SK-N-SH (cell line): ENCODE data around the gene FAM181A.

Experiments used
- FOSL2 ChIP-seq: IDR thresholded peaks from 2 replicates; pipeline ENCODE4 v1.4.0; 2012; ENCODE audit warnings: low read depth, mild to moderate bottlenecking, moderate library complexity, borderline replicate concordance
- POLR2AphosphoS5 ChIP-seq: IDR thresholded peaks from 2 replicates; pipeline ENCODE4 v1.6.1; 2012; ENCODE audit warnings: low read depth, low read length
- SIN3A ChIP-seq: IDR thresholded peaks from 2 replicates; pipeline ENCODE4 v1.6.1; 2012; ENCODE audit warnings: low read depth, mild to moderate bottlenecking, low read length, moderate library complexity, borderline replicate concordance
- SMC3 ChIP-seq: IDR thresholded peaks from 2 replicates; pipeline ENCODE4 v1.6.1; 2012; ENCODE audit warnings: low read depth, low read length, improper control_type of control experiment
- TCF12 ChIP-seq: IDR thresholded peaks from 2 replicates; pipeline ENCODE4 v1.4.0; 2012
- YY1 ChIP-seq: IDR thresholded peaks from 2 replicates; pipeline ENCODE4 v1.4.0; 2012; ENCODE audit warnings: low read depth, mild to moderate bottlenecking
- TF ChIP-seq, protein P1 (sequence below): fragments of 200-600 bp; sonication (generic); IDR thresholded peaks from 2 replicates; pipeline ENCODE4 v1.6.1; 2017; ENCODE audit warnings: antibody characterized with exemption, mild to moderate bottlenecking, moderate library complexity
- TF ChIP-seq, protein P2 (sequence below): IDR thresholded peaks from 2 replicates; pipeline ENCODE4; 2012
- TF ChIP-seq, protein P3 (sequence below): IDR thresholded peaks from 2 replicates; pipeline ENCODE4 v1.6.1; 2012; ENCODE audit warnings: mild to moderate bottlenecking, low read depth, low read length, moderate library complexity

DNA sequence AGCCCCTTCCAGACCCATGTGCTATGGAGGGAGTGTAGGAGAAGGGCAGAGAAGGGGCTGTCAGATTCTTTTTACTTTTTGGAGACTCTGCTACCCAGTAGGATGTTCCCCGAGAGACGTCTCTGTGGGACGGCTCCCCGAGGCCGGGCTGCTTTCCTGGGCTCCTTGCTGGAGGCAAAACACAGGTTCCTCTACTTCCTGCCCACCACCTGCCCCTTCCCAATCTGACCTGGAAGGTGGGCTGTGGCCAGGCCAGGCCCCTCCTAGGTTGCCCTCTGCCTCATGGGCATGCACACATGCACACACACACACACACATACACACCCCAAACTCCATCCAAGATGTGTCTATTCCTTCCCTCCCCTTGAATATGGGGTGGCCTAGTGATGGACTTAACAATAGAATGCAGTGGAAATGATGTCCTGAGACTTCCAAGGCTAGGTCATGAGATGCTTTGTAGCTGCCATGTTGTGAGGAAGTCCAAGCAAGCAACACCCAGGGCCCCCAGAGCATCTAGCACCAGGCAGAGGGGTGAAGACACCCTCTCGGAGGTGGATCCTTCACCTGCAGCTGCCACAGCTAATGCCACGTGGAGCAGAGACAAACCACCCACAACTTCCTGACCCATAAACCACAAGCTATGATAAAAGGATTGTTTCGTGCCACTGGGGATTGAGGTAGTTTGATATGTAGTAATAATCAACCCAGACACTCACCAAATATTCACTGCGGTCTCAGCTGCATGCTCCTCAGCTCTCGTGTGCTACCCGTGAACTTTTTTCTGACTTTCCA lies 50.8 kb downstream of the FAM181A start:
- TF ChIP-seq, protein P1, sequence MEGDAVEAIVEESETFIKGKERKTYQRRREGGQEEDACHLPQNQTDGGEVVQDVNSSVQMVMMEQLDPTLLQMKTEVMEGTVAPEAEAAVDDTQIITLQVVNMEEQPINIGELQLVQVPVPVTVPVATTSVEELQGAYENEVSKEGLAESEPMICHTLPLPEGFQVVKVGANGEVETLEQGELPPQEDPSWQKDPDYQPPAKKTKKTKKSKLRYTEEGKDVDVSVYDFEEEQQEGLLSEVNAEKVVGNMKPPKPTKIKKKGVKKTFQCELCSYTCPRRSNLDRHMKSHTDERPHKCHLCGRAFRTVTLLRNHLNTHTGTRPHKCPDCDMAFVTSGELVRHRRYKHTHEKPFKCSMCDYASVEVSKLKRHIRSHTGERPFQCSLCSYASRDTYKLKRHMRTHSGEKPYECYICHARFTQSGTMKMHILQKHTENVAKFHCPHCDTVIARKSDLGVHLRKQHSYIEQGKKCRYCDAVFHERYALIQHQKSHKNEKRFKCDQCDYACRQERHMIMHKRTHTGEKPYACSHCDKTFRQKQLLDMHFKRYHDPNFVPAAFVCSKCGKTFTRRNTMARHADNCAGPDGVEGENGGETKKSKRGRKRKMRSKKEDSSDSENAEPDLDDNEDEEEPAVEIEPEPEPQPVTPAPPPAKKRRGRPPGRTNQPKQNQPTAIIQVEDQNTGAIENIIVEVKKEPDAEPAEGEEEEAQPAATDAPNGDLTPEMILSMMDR = no peak
- TF ChIP-seq, protein P2, sequence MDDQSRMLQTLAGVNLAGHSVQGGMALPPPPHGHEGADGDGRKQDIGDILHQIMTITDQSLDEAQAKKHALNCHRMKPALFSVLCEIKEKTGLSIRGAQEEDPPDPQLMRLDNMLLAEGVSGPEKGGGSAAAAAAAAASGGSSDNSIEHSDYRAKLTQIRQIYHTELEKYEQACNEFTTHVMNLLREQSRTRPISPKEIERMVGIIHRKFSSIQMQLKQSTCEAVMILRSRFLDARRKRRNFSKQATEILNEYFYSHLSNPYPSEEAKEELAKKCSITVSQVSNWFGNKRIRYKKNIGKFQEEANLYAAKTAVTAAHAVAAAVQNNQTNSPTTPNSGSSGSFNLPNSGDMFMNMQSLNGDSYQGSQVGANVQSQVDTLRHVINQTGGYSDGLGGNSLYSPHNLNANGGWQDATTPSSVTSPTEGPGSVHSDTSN = no peak
- no peak for TF ChIP-seq POLR2AphosphoS5
- no peak for TF ChIP-seq SIN3A
- TF ChIP-seq FOSL2 = no peak
- TF ChIP-seq TCF12 = no peak
- TF ChIP-seq, protein P3, sequence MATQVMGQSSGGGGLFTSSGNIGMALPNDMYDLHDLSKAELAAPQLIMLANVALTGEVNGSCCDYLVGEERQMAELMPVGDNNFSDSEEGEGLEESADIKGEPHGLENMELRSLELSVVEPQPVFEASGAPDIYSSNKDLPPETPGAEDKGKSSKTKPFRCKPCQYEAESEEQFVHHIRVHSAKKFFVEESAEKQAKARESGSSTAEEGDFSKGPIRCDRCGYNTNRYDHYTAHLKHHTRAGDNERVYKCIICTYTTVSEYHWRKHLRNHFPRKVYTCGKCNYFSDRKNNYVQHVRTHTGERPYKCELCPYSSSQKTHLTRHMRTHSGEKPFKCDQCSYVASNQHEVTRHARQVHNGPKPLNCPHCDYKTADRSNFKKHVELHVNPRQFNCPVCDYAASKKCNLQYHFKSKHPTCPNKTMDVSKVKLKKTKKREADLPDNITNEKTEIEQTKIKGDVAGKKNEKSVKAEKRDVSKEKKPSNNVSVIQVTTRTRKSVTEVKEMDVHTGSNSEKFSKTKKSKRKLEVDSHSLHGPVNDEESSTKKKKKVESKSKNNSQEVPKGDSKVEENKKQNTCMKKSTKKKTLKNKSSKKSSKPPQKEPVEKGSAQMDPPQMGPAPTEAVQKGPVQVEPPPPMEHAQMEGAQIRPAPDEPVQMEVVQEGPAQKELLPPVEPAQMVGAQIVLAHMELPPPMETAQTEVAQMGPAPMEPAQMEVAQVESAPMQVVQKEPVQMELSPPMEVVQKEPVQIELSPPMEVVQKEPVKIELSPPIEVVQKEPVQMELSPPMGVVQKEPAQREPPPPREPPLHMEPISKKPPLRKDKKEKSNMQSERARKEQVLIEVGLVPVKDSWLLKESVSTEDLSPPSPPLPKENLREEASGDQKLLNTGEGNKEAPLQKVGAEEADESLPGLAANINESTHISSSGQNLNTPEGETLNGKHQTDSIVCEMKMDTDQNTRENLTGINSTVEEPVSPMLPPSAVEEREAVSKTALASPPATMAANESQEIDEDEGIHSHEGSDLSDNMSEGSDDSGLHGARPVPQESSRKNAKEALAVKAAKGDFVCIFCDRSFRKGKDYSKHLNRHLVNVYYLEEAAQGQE = no peak
- no peak for TF ChIP-seq SMC3
- no peak for TF ChIP-seq YY1
